A673 (cell line): ENCODE data around the gene COL4A1. TPM values are rescaled to one million over a fixed set of nuclear protein-coding genes. Genes with fewer than 3 reads are reported as not detected.

Source experiments
- BruUV-seq: library from RNA; stranded (reverse); fragments of 400-500 nt; replicated peaks from 2 replicates; lab custom pipeline; 2021; lab: Mats Ljungman, UMichigan
- CTCF ChIA-PET: fragments of 300-600 bp; sonication (Branson Sonifier 250); formaldehyde crosslinking; loops from one replicate; lab custom pipeline; 2022; ENCODE audit warnings: antibody characterized with exemption; lab: Charles Lee
- POLR2A ChIA-PET: fragments of 300-600 bp; sonication (Branson Sonifier 250); formaldehyde crosslinking; loops from one replicate; lab custom pipeline; 2022; ENCODE audit warnings: antibody characterized with exemption; ENCODE audit not compliant: low non-redundant PET; lab: Charles Lee
- DNase-seq: peaks from one replicate; pipeline ENCODE4 v3.0.0-alpha.2; 2015; ENCODE audit warnings: low spot score
- H3K27ac ChIP-seq: fragments of 200-600 bp; sonication (generic); 2 replicates; pipeline ENCODE4 v1.5.1; 2016; ENCODE audit warnings: mixed run types, low read depth, mild to moderate bottlenecking, mixed read lengths, antibody characterized with exemption, low read length; ENCODE audit not compliant: poor library complexity, severe bottlenecking
- H3K27me3 ChIP-seq: fragments of 200-600 bp; sonication (generic); replicated peaks from 2 replicates; pipeline ENCODE4 v1.6.1; 2017; ENCODE audit warnings: mixed run types, low read depth, mild to moderate bottlenecking, mixed read lengths, antibody characterized with exemption, low read length; ENCODE audit not compliant: insufficient read depth, poor library complexity
- H3K36me3 ChIP-seq: fragments of 200-600 bp; sonication (generic); 2 replicates; pipeline ENCODE4 v1.6.1; 2016; ENCODE audit warnings: mixed run types, mild to moderate bottlenecking, mixed read lengths, antibody characterized with exemption, low read length; ENCODE audit not compliant: insufficient read depth, poor library complexity, severe bottlenecking
- H3K4me1 ChIP-seq: fragments of 200-600 bp; sonication (generic); 2 replicates; pipeline ENCODE4 v1.6.1; 2017; ENCODE audit warnings: mixed run types, mild to moderate bottlenecking, mixed read lengths, antibody characterized with exemption, low read length; ENCODE audit not compliant: insufficient read depth, poor library complexity, severe bottlenecking
- H3K4me3 ChIP-seq: fragments of 200-600 bp; sonication (generic); 2 replicates; pipeline ENCODE4 v1.5.1; 2016; ENCODE audit warnings: low read depth, mixed run types, mild to moderate bottlenecking, mixed read lengths, low read length; ENCODE audit not compliant: poor library complexity, severe bottlenecking
- H3K9me3 ChIP-seq: fragments of 200-600 bp; sonication (generic); 2 replicates; pipeline ENCODE4 v1.6.1; 2016; ENCODE audit warnings: mixed run types, low read depth, mild to moderate bottlenecking, mixed read lengths, antibody characterized with exemption, low read length; ENCODE audit not compliant: poor library complexity, severe bottlenecking
- EZH2 ChIP-seq: fragments of 200-600 bp; sonication (generic); IDR thresholded peaks from 2 replicates; pipeline ENCODE4 v1.6.1; 2017; ENCODE audit warnings: borderline replicate concordance, low read depth, mild to moderate bottlenecking, mixed read lengths, antibody characterized with exemption, low read length; ENCODE audit not compliant: poor library complexity, severe bottlenecking
- intact Hi-C: fragments of 100-400 bp; cut with micrococcal nuclease; formaldehyde crosslinking; loops from one replicate; pipeline ENCODE4 v1.10.0; 2022; ENCODE audit not compliant: unreplicated experiment
- total RNA-seq: library from RNA; stranded (reverse); gene quantifications from 2 replicates; pipeline ENCODE4 v1.2.3, GENCODE V29; 2021
- TF ChIP-seq, protein P1 (sequence below): fragments of 300-800, 200-600 bp; sonication (generic); conservative IDR thresholded peaks from 2 replicates; pipeline ENCODE4 v1.5.1; 2017; ENCODE audit warnings: low read depth, mild to moderate bottlenecking, antibody characterized with exemption, low read length, moderate library complexity, mixed read lengths

COL4A1 gene
- total RNA-seq, 1 experiment from 2014 or later = 83.9 TPM

DNA sequence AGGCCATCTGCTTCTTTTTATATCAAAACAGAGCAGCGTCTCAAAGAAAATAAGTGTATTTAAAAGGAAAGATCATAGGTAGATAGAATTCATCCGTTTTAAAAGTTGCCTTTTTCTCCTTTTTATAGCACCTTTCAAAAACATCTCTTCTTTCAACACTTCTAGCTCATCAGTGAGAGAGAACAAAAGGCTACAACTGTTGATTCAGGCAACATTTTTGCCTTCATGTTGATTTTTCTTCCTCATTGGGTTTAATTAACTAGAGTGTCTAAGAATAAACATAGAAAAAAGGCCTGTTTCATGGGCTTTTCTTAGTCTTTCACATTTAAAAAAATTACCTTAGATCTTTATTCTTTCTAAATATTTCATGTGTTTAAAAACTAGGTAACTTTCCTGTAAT lies 13.7 kb upstream of the COL4A1 start:
- H3K4me1 ChIP-seq = peaks cover 79% of the 10 kb centered on the region
- BruUV-seq = no TSS peak
- no peak for DNase-seq
- H3K4me3 ChIP-seq = no peak overlapping the region
- intact Hi-C loops = loop anchor here (5.0 to 10.0 kb wide), 2 partner anchors 97 to 394 kb away; partner anchors contain the start of gene ING1
- CTCF ChIA-PET = no interaction called here
- peaks cover 13% of the 10 kb centered on the region for H3K36me3 ChIP-seq
- H3K27me3 ChIP-seq = no peaks in the 10 kb centered on the region
- H3K9me3 ChIP-seq = no peaks in the 10 kb centered on the region
- POLR2A ChIA-PET = no interaction called here
- no peak for TF ChIP-seq EZH2
- TF ChIP-seq, protein P1, sequence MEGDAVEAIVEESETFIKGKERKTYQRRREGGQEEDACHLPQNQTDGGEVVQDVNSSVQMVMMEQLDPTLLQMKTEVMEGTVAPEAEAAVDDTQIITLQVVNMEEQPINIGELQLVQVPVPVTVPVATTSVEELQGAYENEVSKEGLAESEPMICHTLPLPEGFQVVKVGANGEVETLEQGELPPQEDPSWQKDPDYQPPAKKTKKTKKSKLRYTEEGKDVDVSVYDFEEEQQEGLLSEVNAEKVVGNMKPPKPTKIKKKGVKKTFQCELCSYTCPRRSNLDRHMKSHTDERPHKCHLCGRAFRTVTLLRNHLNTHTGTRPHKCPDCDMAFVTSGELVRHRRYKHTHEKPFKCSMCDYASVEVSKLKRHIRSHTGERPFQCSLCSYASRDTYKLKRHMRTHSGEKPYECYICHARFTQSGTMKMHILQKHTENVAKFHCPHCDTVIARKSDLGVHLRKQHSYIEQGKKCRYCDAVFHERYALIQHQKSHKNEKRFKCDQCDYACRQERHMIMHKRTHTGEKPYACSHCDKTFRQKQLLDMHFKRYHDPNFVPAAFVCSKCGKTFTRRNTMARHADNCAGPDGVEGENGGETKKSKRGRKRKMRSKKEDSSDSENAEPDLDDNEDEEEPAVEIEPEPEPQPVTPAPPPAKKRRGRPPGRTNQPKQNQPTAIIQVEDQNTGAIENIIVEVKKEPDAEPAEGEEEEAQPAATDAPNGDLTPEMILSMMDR = no peak
- H3K27ac ChIP-seq = peak overlapping the region; percentile 85

DNA sequence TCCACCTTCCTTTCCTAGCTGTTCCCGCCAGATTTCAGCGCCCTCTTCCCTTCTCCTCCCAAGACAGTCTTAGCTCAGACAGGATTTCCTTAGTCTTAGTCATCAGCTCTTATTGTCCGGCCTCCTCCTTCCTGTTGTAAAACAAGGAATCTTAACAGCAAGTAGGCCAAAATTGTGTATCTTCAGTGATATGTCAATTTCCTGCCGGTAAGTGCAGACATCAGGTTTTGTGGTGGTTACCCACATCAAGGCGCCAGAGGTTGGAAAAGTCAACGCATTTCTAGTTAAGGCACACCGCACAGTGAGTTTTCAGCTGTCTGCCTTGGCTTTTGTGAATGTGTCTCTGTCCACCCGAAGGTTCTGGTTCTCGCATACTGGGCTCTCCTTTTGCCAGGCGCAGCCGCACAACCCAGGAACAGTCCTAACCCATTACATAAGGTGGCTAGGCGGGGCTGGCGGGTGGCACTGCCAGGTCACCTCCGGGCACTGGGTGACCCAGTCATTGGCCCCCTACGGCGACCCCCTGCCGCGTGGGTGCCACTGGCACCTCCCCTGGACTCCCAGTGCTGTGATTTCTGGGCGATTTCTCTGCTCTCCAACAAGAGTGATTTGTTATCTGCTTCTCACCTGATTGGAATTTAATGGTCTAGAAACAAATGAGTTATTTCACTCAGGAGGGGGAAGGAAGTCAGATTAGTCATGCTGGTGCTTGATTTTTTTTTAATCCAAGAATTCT lies 13.0 kb upstream of the COL4A1 start:
- Histone ChIP-seq H3K27ac (peak overlapping the region; percentile 85), H3K4me3 (peak overlapping the region; percentile 31), H3K27me3 (no peaks in the 10 kb centered on the region), H3K9me3 (no peaks in the 10 kb centered on the region), H3K36me3 (peaks cover 13% of the 10 kb centered on the region), H3K4me1 (peaks cover 72% of the 10 kb centered on the region)
- intact Hi-C loops = loop anchor here (5.0 to 10.0 kb wide), 2 partner anchors 97 to 395 kb away; partner anchors contain the start of gene ING1
- POLR2A ChIA-PET = interaction anchor here (0.7 kb wide), 1 partner anchor 11 kb away, joined by 3 read pairs; no protein-coding TSS in a partner anchor
- BruUV-seq = no TSS peak
- TF ChIP-seq EZH2 = no peak
- TF ChIP-seq, protein P1 = no peak
- CTCF ChIA-PET = interaction anchor here (0.5 kb wide), 1 partner anchor 393 kb away, joined by 5 read pairs; no protein-coding TSS in a partner anchor
- peak; percentile 85 for DNase-seq

DNA sequence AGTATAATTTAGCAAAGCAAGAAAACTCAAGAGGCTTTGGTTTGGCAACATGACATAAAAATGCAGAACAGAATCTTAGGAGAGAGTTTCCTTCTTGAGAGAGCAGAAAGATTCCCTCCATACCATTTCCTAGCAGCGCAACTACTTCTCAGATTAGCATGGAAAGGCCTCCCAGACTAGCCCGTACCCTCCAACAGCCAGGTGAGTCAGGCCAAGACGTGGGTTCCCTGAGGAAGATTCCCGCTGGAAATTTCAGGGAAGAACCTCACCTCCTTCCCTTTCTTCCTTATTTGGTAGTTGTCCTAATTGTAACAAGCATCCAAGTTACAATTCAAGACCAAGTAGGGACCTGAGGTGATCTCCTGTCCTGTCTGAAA lies 12.4 kb upstream of the COL4A1 start:
- TF ChIP-seq, protein P1 = no peak
- no peak for TF ChIP-seq EZH2
- H3K36me3 ChIP-seq = peaks cover 13% of the 10 kb centered on the region
- peak overlapping the region; percentile 85 for H3K27ac ChIP-seq
- H3K9me3 ChIP-seq = no peaks in the 10 kb centered on the region
- no peak for DNase-seq
- H3K27me3 ChIP-seq = no peaks in the 10 kb centered on the region
- TSS peak; percentile 91 for BruUV-seq
- intact Hi-C loops = no loop called here
- peaks cover 67% of the 10 kb centered on the region for H3K4me1 ChIP-seq
- H3K4me3 ChIP-seq = peak overlapping the region; percentile 31
- ChIA-PET POLR2A (interaction anchor here (0.7 kb wide), 1 partner anchor 11 kb away, joined by 3 read pairs; no protein-coding TSS in a partner anchor), CTCF (interaction anchor here (0.5 kb wide), 1 partner anchor 393 kb away, joined by 5 read pairs; no protein-coding TSS in a partner anchor)
